Fibroblast of lung (primary cell): ENCODE measurements around the gene PUM2. TPM values are rescaled to one million over a fixed set of nuclear protein-coding genes. Genes with fewer than 3 reads are reported as not detected.

Experiments
- DNase-seq, 2 donors: peaks; one replicate each; pipeline versions ENCODE4 v3.0.0 to v3.0.0-alpha.2; 2010; ENCODE audit warnings: low read depth in 2 of 2
- H2AFZ ChIP-seq: 2 replicates; pipeline ENCODE4 v1.5.1; 2012; ENCODE audit warnings: low read length, control low read depth, inconsistent platforms
- H3K27ac ChIP-seq: 2 replicates; pipeline ENCODE4 v1.5.1; 2011; ENCODE audit warnings: low read length, control low read depth; ENCODE audit not compliant: insufficient read depth
- H3K27me3 ChIP-seq: 2 replicates; pipeline ENCODE4 v1.5.1; 2011; ENCODE audit warnings: mild to moderate bottlenecking, low read length; ENCODE audit not compliant: control insufficient read depth, insufficient read depth
- H3K36me3 ChIP-seq: 2 replicates; pipeline ENCODE4 v1.5.1; 2011; ENCODE audit warnings: low read length; ENCODE audit not compliant: control insufficient read depth, insufficient read depth
- H3K4me1 ChIP-seq: 2 replicates; pipeline ENCODE4 v1.5.1; 2011; ENCODE audit warnings: low read length; ENCODE audit not compliant: control insufficient read depth, insufficient read depth; ENCODE audit errors: extremely low read depth
- H3K4me2 ChIP-seq: 2 replicates; pipeline ENCODE4 v1.5.1; 2011; ENCODE audit warnings: low read length, control low read depth; ENCODE audit not compliant: insufficient read depth; ENCODE audit errors: extremely low read depth
- H3K4me3 ChIP-seq, 4 experiments: fragments of 200-600 bp in 1 of 4; sonication (generic) in 1 of 4; replicated peaks in 1 of 4; 2 replicates each; pipeline ENCODE4 v1.5.1; 2011 to 2016; ENCODE audit warnings: low read length in 4 of 4, low read depth in 3 of 4, mild to moderate bottlenecking in 3 of 4, control low read depth in 2 of 4, inconsistent platforms in 1 of 4, mixed read lengths in 1 of 4; ENCODE audit not compliant: insufficient read depth in 1 of 4; ENCODE audit errors: control extremely low read depth in 1 of 4
- H3K79me2 ChIP-seq: 2 replicates; pipeline ENCODE4 v1.5.1; 2012; ENCODE audit warnings: mild to moderate bottlenecking, low read length, inconsistent platforms; ENCODE audit not compliant: control insufficient read depth, insufficient read depth
- H3K9ac ChIP-seq: 2 replicates; pipeline ENCODE4 v1.5.1; 2011; ENCODE audit warnings: mild to moderate bottlenecking, low read length, control low read depth; ENCODE audit not compliant: insufficient read depth
- H3K9me3 ChIP-seq: 2 replicates; pipeline ENCODE4 v1.5.1; 2012; ENCODE audit warnings: low read depth, low read length; ENCODE audit not compliant: control insufficient read depth, insufficient read depth
- H4K20me1 ChIP-seq: 2 replicates; pipeline ENCODE4 v1.5.1; 2011; ENCODE audit warnings: low read length; ENCODE audit not compliant: control insufficient read depth, insufficient read depth; ENCODE audit errors: extremely low read depth
- EZH2 ChIP-seq: IDR thresholded peaks from 2 replicates; pipeline ENCODE4 v1.5.1; 2012; ENCODE audit warnings: low read length, control low read depth, mild to moderate bottlenecking; ENCODE audit errors: missing control alignments
- polyA plus RNA-seq, 2 donors: library from polyadenylated mRNA; depleted of rRNA in 1 of 2; stranded (reverse) in 1 of 2; unstranded in 1 of 2; fragments of >200 nt; gene quantifications; 2 replicates each; pipeline ENCODE4 v1.2.1, GENCODE V29; 2011 to 2012; ENCODE audit warnings: missing spikeins in 1 of 2
- total RNA-seq: library from RNA; depleted of rRNA; stranded (reverse); fragments of >200 nt; gene quantifications from 2 replicates; pipeline ENCODE4 v1.2.1, GENCODE V29; 2014
- TF ChIP-seq, protein P1 (sequence below), 2 donors: IDR thresholded peaks in 1 of 2; conservative IDR thresholded peaks in 1 of 2; 1 replicate in 1 of 2; 2 replicates in 1 of 2; pipeline ENCODE4 v1.5.1; 2011 to 2012; ENCODE audit warnings: low read length in 2 of 2, control low read depth in 1 of 2, inconsistent platforms in 1 of 2, low read depth in 1 of 2, mild to moderate bottlenecking in 1 of 2

PUM2 gene
- total and polyA plus RNA-seq, 2 donors (not counting 1 experiment from before 2014, with no cell fraction given), result 48.2 to 54.2 TPM

DNA sequence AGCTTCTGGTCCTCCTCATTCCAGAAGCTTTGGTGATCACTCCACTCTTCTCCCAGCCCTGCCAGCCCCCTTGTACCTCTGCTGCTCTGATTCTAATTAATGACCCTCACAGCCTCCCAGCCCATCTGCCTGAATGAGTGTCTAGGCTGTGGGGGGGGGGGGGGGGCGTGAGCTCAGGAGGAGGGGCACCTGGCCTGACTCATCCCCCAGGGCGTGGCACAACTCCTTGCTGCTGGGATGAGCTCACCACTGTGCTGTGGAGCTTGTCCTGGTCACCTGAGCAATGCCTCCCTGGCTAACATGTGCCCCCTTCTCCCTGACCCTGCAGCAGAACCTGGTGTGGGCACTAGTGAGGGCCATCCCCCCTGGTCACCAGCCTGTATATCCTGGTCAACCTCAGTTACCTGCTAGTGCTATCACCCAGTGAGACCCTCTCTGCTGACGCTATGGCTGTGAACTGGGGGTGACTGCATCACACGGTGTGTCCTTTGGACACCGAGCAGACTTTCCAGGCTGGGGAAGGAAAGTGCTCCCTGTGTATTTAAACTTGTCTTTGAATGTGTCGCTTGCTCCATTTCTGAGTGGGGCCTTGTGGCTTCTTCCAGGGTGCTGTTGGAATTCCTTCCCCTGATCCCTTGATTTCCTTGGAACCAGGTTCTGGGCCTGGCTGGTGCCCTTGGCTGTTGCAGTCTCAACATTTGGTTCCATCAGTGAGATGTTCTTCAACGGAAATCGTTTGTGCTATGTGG, 41.5 kb upstream of the PUM2 start:
- no peak overlapping the region for H3K4me3 ChIP-seq
- peaks cover 8% of the 10 kb centered on the region for H3K27me3 ChIP-seq
- no peaks in the 10 kb centered on the region for H3K36me3 ChIP-seq
- no peaks in the 10 kb centered on the region for H4K20me1 ChIP-seq
- H3K4me2 ChIP-seq, result no peak overlapping the region
- H3K9ac ChIP-seq, result no peak overlapping the region
- no peak for DNase-seq
- TF ChIP-seq, protein P1, sequence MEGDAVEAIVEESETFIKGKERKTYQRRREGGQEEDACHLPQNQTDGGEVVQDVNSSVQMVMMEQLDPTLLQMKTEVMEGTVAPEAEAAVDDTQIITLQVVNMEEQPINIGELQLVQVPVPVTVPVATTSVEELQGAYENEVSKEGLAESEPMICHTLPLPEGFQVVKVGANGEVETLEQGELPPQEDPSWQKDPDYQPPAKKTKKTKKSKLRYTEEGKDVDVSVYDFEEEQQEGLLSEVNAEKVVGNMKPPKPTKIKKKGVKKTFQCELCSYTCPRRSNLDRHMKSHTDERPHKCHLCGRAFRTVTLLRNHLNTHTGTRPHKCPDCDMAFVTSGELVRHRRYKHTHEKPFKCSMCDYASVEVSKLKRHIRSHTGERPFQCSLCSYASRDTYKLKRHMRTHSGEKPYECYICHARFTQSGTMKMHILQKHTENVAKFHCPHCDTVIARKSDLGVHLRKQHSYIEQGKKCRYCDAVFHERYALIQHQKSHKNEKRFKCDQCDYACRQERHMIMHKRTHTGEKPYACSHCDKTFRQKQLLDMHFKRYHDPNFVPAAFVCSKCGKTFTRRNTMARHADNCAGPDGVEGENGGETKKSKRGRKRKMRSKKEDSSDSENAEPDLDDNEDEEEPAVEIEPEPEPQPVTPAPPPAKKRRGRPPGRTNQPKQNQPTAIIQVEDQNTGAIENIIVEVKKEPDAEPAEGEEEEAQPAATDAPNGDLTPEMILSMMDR (conservative IDR thresholded peaks at IDR 0.05 in 1 of 2, IDR thresholded peaks at IDR 0.05 in 1 of 2; ENCODE audit: low read depth in 1 of 2, low read length in 2 of 2), result no peak
- TF ChIP-seq EZH2, result no peak
- no peaks in the 10 kb centered on the region for H3K79me2 ChIP-seq
- H3K9me3 ChIP-seq, result no peaks in the 10 kb centered on the region
- H3K4me1 ChIP-seq, result no peaks in the 10 kb centered on the region
- no peak overlapping the region for H3K27ac ChIP-seq
- no peak overlapping the region for H2AFZ ChIP-seq

DNA sequence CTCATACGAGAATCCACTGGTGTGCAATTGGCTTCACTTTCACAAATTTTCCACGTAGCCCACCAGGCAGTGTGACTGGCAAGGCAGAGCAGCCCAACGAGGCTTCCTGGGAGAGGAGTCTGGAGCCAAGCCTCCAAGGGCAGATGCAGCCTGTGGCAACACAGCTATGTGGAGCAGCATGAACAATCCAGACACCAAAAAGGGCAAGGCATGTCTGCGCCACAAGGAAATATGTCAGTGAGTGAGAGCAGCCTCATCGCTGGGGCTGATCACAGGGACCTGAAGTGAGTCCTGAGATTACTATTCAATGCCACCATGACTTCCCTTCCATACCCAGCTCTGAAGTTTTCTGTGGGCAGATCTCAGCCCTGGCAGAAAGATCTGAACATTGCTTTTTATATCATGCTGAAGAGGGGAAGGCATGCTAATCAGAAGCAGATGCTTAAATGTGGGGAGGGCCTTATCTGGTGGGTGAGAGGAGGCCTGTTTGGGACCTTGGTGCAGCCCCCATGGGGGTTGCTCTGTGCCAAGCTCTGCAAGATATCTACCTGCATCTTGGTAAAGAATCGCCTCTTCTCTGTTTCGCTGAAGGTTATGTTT, 40.0 kb upstream of the PUM2 start:
- no peak overlapping the region for H2AFZ ChIP-seq
- DNase-seq, result no peak
- H3K9ac ChIP-seq, result no peak overlapping the region
- peaks cover 8% of the 10 kb centered on the region for H3K27me3 ChIP-seq
- H4K20me1 ChIP-seq, result no peaks in the 10 kb centered on the region
- no peak overlapping the region for H3K27ac ChIP-seq
- H3K4me2 ChIP-seq, result no peak overlapping the region
- H3K36me3 ChIP-seq, result no peaks in the 10 kb centered on the region
- no peaks in the 10 kb centered on the region for H3K79me2 ChIP-seq
- H3K9me3 ChIP-seq, result no peaks in the 10 kb centered on the region
- H3K4me1 ChIP-seq, result no peaks in the 10 kb centered on the region
- H3K4me3 ChIP-seq, result no peak overlapping the region
- TF ChIP-seq, protein P1 (conservative IDR thresholded peaks at IDR 0.05 in 1 of 2, IDR thresholded peaks at IDR 0.05 in 1 of 2; ENCODE audit: low read depth in 1 of 2, low read length in 2 of 2), result no peak
- TF ChIP-seq EZH2, result no peak

DNA sequence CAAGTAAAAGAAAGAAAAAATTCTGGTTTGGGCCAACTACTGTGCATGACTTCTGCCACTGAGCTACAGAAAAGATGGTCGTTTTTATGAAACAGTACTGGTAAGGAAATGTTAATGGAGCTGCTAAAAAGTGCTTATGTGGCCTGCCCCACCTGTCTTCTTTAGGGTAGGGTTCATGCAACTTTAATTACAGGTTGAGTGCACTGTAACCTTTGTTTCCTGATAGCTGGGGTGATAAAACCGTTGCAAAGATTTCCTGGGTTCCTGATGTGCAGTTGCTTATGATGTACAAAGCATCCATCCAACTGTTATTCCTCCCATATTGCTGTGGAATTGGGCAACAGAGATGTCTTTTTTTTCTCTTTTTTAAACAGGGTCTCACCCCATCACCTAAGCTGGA, 34.3 kb upstream of the PUM2 start:
- TF ChIP-seq EZH2, result no peak
- TF ChIP-seq, protein P1 (conservative IDR thresholded peaks at IDR 0.05 in 1 of 2, IDR thresholded peaks at IDR 0.05 in 1 of 2; ENCODE audit: low read depth in 1 of 2, low read length in 2 of 2), result no peak
- no peak overlapping the region for H3K27ac ChIP-seq
- no peaks in the 10 kb centered on the region for H3K9me3 ChIP-seq
- no peaks in the 10 kb centered on the region for H3K36me3 ChIP-seq
- no peaks in the 10 kb centered on the region for H3K4me1 ChIP-seq
- H4K20me1 ChIP-seq, result no peaks in the 10 kb centered on the region
- H3K9ac ChIP-seq, result no peak overlapping the region
- peaks cover 2% of the 10 kb centered on the region for H3K27me3 ChIP-seq
- H3K79me2 ChIP-seq, result no peaks in the 10 kb centered on the region
- no peak overlapping the region for H3K4me3 ChIP-seq
- no peak overlapping the region for H3K4me2 ChIP-seq
- DNase-seq, result no peak
- no peak overlapping the region for H2AFZ ChIP-seq
